ENCODE data around the gene P3H3. TPM values are rescaled to one million over a fixed set of nuclear protein-coding genes. Genes with fewer than 3 reads are reported as not detected.
A peak's percentile ranks its signal among the peaks of the same experiment; 100 is the strongest.

Gene P3H3
- total RNA-seq, 2 experiments from 2014 or later = 0.18 to 0.68 TPM

GRCh38 chr12:6851153-6851920, 23.1 kb downstream of the P3H3 start, which contains the start of gene CDCA3:
Gene CDCA3 (minus strand): TSS chr12:6851286. CDS start chr12:6850952, 334 bp downstream.
- Mint-ChIP-seq H3K36me3 (ENCODE audit: low read depth) (peaks cover 50% of the 10 kb centered on the region), H3K9me3 (no peaks in the 10 kb centered on the region), H3K27ac (peak within 1 kb of the TSS; percentile 100), H3K4me1 (peaks cover 50% of the 10 kb centered on the region), H3K27me3 (no peaks in the 10 kb centered on the region), H3K4me3 (peak within 1 kb of the TSS; percentile 85)
- POLR2A ChIA-PET = interaction anchor here (0.5 to 8.9 kb wide), 49 partner anchors 9 to 381 kb away, joined by 3 to 312 read pairs (median 5); partner anchors contain the start of genes C12orf57, C1RL, CD4 and COPS7A
- peak; percentile 95 for DNase-seq
- CTCF ChIA-PET = interaction anchor here (0.6 to 8.6 kb wide), 18 partner anchors 16 to 281 kb away, joined by 3 to 161 read pairs (median 5); partner anchors contain the start of genes C12orf57, C1RL, COPS7A and ENO2

GRCh38 chr12:6851921-6852650, 23.9 kb downstream of the P3H3 start, which contains the start of gene USP5:
Gene USP5 (plus strand): TSS chr12:6852150. CDS start chr12:6852180, 30 bp downstream.
- H3K4me3 Mint-ChIP-seq = peak within 1 kb of the TSS; percentile 85
- H3K27ac Mint-ChIP-seq = peak within 1 kb of the TSS; percentile 100
- H3K27me3 Mint-ChIP-seq = no peaks in the 10 kb centered on the region
- peak; percentile 99 for DNase-seq
- POLR2A ChIA-PET = interaction anchor here (0.7 to 8.9 kb wide), 50 partner anchors 9 to 405 kb away, joined by 3 to 312 read pairs (median 5); partner anchors contain the start of genes C12orf57, C1RL, CD4 and COPS7A
- peaks cover 50% of the 10 kb centered on the region for H3K4me1 Mint-ChIP-seq
- CTCF ChIA-PET = interaction anchor here (0.6 to 8.6 kb wide), 22 partner anchors 9 to 281 kb away, joined by 3 to 161 read pairs (median 4); partner anchors contain the start of genes C12orf57, C1RL, COPS7A and ENO2
- H3K9me3 Mint-ChIP-seq = no peaks in the 10 kb centered on the region
- H3K36me3 Mint-ChIP-seq (ENCODE audit: low read depth) = peaks cover 47% of the 10 kb centered on the region

GRCh38 chr12:6852651-6853354, 24.6 kb downstream of the P3H3 start:
- H3K4me3 Mint-ChIP-seq = peak overlapping the region; percentile 85
- CTCF ChIA-PET = interaction anchor here (0.6 to 8.6 kb wide), 15 partner anchors 8 to 256 kb away, joined by 3 to 161 read pairs (median 5); partner anchors contain the start of genes C1RL, COPS7A, MLF2 and PTMS
- H3K27ac Mint-ChIP-seq = peak overlapping the region; percentile 100
- H3K36me3 Mint-ChIP-seq (ENCODE audit: low read depth) = peaks cover 47% of the 10 kb centered on the region
- no peaks in the 10 kb centered on the region for H3K27me3 Mint-ChIP-seq
- H3K4me1 Mint-ChIP-seq = peaks cover 48% of the 10 kb centered on the region
- no peaks in the 10 kb centered on the region for H3K9me3 Mint-ChIP-seq
- peak; percentile 79 for DNase-seq
- POLR2A ChIA-PET = interaction anchor here (0.7 to 8.9 kb wide), 35 partner anchors 8 to 406 kb away, joined by 3 to 312 read pairs (median 12); partner anchors contain the start of genes C12orf57, C1RL, CD4 and COPS7A

GRCh38 chr12:6853626-6854025, 25.4 kb downstream of the P3H3 start:
- Mint-ChIP-seq H3K36me3 (ENCODE audit: low read depth) (peaks cover 47% of the 10 kb centered on the region), H3K27me3 (no peaks in the 10 kb centered on the region), H3K27ac (peak overlapping the region; percentile 100), H3K9me3 (no peaks in the 10 kb centered on the region), H3K4me1 (peaks cover 44% of the 10 kb centered on the region), H3K4me3 (peak overlapping the region; percentile 85)
- DNase-seq = no peak
- POLR2A ChIA-PET = interaction anchor here (0.9 to 8.9 kb wide), 20 partner anchors 8 to 255 kb away, joined by 3 to 312 read pairs (median 21); partner anchors contain the start of genes C12orf57, C1RL, CD4 and COPS7A
- CTCF ChIA-PET = interaction anchor here (0.7 to 8.6 kb wide), 7 partner anchors 14 to 263 kb away, joined by 3 to 161 read pairs (median 8); partner anchors contain the start of genes MLF2, SPSB2, TPI1 and ZNF384

GRCh38 chr12:6854036-6854435, 25.8 kb downstream of the P3H3 start:
- peak overlapping the region; percentile 85 for H3K4me3 Mint-ChIP-seq
- POLR2A ChIA-PET = interaction anchor here (0.9 to 8.9 kb wide), 10 partner anchors 10 to 246 kb away, joined by 3 to 312 read pairs (median 24); partner anchors contain the start of genes CD4, COPS7A, ENO2 and P3H3
- no peak for DNase-seq
- H3K36me3 Mint-ChIP-seq (ENCODE audit: low read depth) = peaks cover 44% of the 10 kb centered on the region
- H3K4me1 Mint-ChIP-seq = peaks cover 41% of the 10 kb centered on the region
- H3K27ac Mint-ChIP-seq = peak overlapping the region; percentile 100
- no peaks in the 10 kb centered on the region for H3K9me3 Mint-ChIP-seq
- no peaks in the 10 kb centered on the region for H3K27me3 Mint-ChIP-seq
- CTCF ChIA-PET = interaction anchor here (8.6 kb wide), 1 partner anchor 14 kb away, joined by 161 read pairs; the partner anchor contains the start of genes SPSB2 and TPI1

GRCh38 chr12:6855322-6855721, 27.1 kb downstream of the P3H3 start:
- ChIA-PET POLR2A (interaction anchor here (8.9 kb wide), 1 partner anchor 13 kb away, joined by 312 read pairs; the partner anchor contains the start of genes SPSB2 and TPI1), CTCF (interaction anchor here (1.3 to 8.6 kb wide), 2 partner anchors 13 to 36 kb away, joined by 6 to 161 read pairs; partner anchors contain the start of genes SPSB2 and TPI1)
- no peaks in the 10 kb centered on the region for H3K9me3 Mint-ChIP-seq
- H3K4me3 Mint-ChIP-seq = no peak overlapping the region
- peaks cover 28% of the 10 kb centered on the region for H3K4me1 Mint-ChIP-seq
- H3K27me3 Mint-ChIP-seq = no peaks in the 10 kb centered on the region
- H3K27ac Mint-ChIP-seq = no peak overlapping the region
- H3K36me3 Mint-ChIP-seq (ENCODE audit: low read depth) = peaks cover 45% of the 10 kb centered on the region
- DNase-seq = no peak

- Mint-ChIP-seq H3K27me3 (no peaks in the 10 kb centered on the region), H3K4me1 (peaks cover 11% of the 10 kb centered on the region), H3K9me3 (no peaks in the 10 kb centered on the region), H3K27ac (no peak overlapping the region), H3K36me3 (ENCODE audit: low read depth) (peaks cover 64% of the 10 kb centered on the region), H3K4me3 (no peak overlapping the region)
- ChIA-PET CTCF (no interaction called here), POLR2A (interaction anchor here (1.0 to 1.5 kb wide), 3 partner anchors 10 to 85 kb away, joined by 3 to 9 read pairs (median 3); partner anchors contain the start of genes C12orf57, RNU7-1 and TPI1)
- DNase-seq = no peak
Observed at GRCh38 chr12:6858799-6859198, 30.6 kb downstream of the P3H3 start.

GRCh38 chr12:6860116-6860515, 31.9 kb downstream of the P3H3 start:
- CTCF ChIA-PET = interaction anchor here (1.7 kb wide), 1 partner anchor 12 kb away, joined by 4 read pairs; no protein-coding TSS in a partner anchor

GRCh38 chr12:6860942-6861341, 32.7 kb downstream of the P3H3 start:
- ChIA-PET CTCF (interaction anchor here (0.7 to 1.7 kb wide), 4 partner anchors 9 to 11 kb away, joined by 3 to 4 read pairs (median 3); partner anchors contain the start of gene USP5), POLR2A (interaction anchor here (1.0 to 2.3 kb wide), 2 partner anchors 9 to 31 kb away, joined by 3 to 19 read pairs; partner anchors contain the start of genes CDCA3 and USP5)
- no peaks in the 10 kb centered on the region for H3K9me3 Mint-ChIP-seq
- H3K36me3 Mint-ChIP-seq (ENCODE audit: low read depth) = peaks cover 68% of the 10 kb centered on the region
- H3K27me3 Mint-ChIP-seq = no peaks in the 10 kb centered on the region
- H3K4me3 Mint-ChIP-seq = no peak overlapping the region
- no peak for DNase-seq
- no peaks in the 10 kb centered on the region for H3K4me1 Mint-ChIP-seq
- no peak overlapping the region for H3K27ac Mint-ChIP-seq

More at GRCh38 chr12:6860116-6860515, 31.9 kb downstream of the P3H3 start:
- Mint-ChIP-seq H3K4me3 (no peak overlapping the region), H3K9me3 (no peaks in the 10 kb centered on the region), H3K27ac (no peak overlapping the region), H3K36me3 (ENCODE audit: low read depth) (peaks cover 66% of the 10 kb centered on the region), H3K27me3 (no peaks in the 10 kb centered on the region), H3K4me1 (no peaks in the 10 kb centered on the region)
- POLR2A ChIA-PET = interaction anchor here (2.3 kb wide), 1 partner anchor 8 kb away, joined by 19 read pairs; the partner anchor contains the start of genes CDCA3 and USP5
- no peak for DNase-seq

- POLR2A ChIA-PET = interaction anchor here (1.0 to 2.3 kb wide), 2 partner anchors 9 to 30 kb away, joined by 3 to 19 read pairs; partner anchors contain the start of genes CDCA3 and USP5
- H3K9me3 Mint-ChIP-seq = no peaks in the 10 kb centered on the region
- H3K4me1 Mint-ChIP-seq = peaks cover under 1% of the 10 kb centered on the region
- no peak overlapping the region for H3K27ac Mint-ChIP-seq
- CTCF ChIA-PET = interaction anchor here (0.9 kb wide), 2 partner anchors 9 to 11 kb away, joined by 3 read pairs; partner anchors contain the start of gene USP5
- DNase-seq = no peak
- H3K36me3 Mint-ChIP-seq (ENCODE audit: low read depth) = peaks cover 66% of the 10 kb centered on the region
- H3K4me3 Mint-ChIP-seq = no peak overlapping the region
- H3K27me3 Mint-ChIP-seq = no peaks in the 10 kb centered on the region
Observed at GRCh38 chr12:6861391-6861790, 33.2 kb downstream of the P3H3 start.

- Mint-ChIP-seq H3K27ac (no peak overlapping the region), H3K4me1 (peaks cover 9% of the 10 kb centered on the region), H3K27me3 (no peaks in the 10 kb centered on the region), H3K9me3 (no peaks in the 10 kb centered on the region), H3K4me3 (no peak overlapping the region), H3K36me3 (ENCODE audit: low read depth) (peaks cover 60% of the 10 kb centered on the region)
- POLR2A ChIA-PET = interaction anchor here (1.2 to 11.4 kb wide), 2 partner anchors 10 to 11 kb away, joined by 5 to 312 read pairs; partner anchors contain the start of genes CDCA3, SPSB2 and USP5
- no peak for DNase-seq
- CTCF ChIA-PET = interaction anchor here (0.6 to 11.4 kb wide), 2 partner anchors 11 to 50 kb away, joined by 3 to 161 read pairs; partner anchors contain the start of genes CDCA3 and USP5
Observed at GRCh38 chr12:6863033-6863432, 34.8 kb downstream of the P3H3 start.

Data from activated CD4-positive, alpha-beta memory T cell treated with anti-CD3 and anti-CD28 coated beads, Interleukin-2, amount 10 ng/mL, durations not matched to agents 7 days and 5 days (primary cell).